Breast epithelium (tissue), 4 donors: ENCODE data around the gene FBXL15. TPM values are rescaled to one million over a fixed set of nuclear protein-coding genes. Genes with fewer than 3 reads are reported as not detected.

ENCODE experiments used
- DNase-seq, 2 donors: peaks; one replicate each; pipeline ENCODE4 v3.0.0-alpha.2; 2019; ENCODE audit warnings: low spot score in 2 of 2
- H3K27ac ChIP-seq, 2 donors: fragments of 200-600 bp; sonication (generic) in 1 of 2; one replicate each; pipeline ENCODE4 v1.5.1; 2016 to 2019; ENCODE audit warnings: mild to moderate bottlenecking in 1 of 2
- H3K27me3 ChIP-seq, 2 donors: fragments of 200-600 bp; sonication (generic) in 1 of 2; one replicate each; pipeline versions ENCODE4 v1.5.1 to v1.6.0; 2017 to 2019; ENCODE audit warnings: control low read depth in 1 of 2, mild to moderate bottlenecking in 1 of 2
- H3K36me3 ChIP-seq: fragments of 200-600 bp; one replicate; pipeline ENCODE4 v1.5.1; 2019
- H3K4me1 ChIP-seq, 2 donors: fragments of 200-600 bp; sonication (generic); one replicate each; pipeline ENCODE4 v1.5.1; 2016 to 2019; ENCODE audit warnings: control low read depth in 1 of 2
- H3K4me3 ChIP-seq, 3 donors: fragments of 200-600 bp; sonication (generic); 1 replicate in 2 of 3; 2 replicates in 1 of 3; pipeline ENCODE4 v1.5.1; 2016 to 2019; ENCODE audit warnings: mild to moderate bottlenecking in 3 of 3, moderate library complexity in 2 of 3
- H3K9me3 ChIP-seq, 2 donors: fragments of 200-600 bp; sonication (generic) in 1 of 2; one replicate each; pipeline ENCODE4 v1.5.1; 2016 to 2019; ENCODE audit warnings: control low read depth in 1 of 2
- POLR2A ChIP-seq: fragments of 450-650 bp; IDR thresholded peaks from one replicate; pipeline ENCODE4 v1.6.1; 2016; ENCODE audit warnings: antibody characterized with exemption, mild to moderate bottlenecking, moderate library complexity
- POLR2AphosphoS5 ChIP-seq, 3 donors: sonication (generic); formaldehyde crosslinking; IDR thresholded peaks; one replicate each; pipeline ENCODE4 v1.6.1; 2017; ENCODE audit warnings: antibody characterized with exemption in 3 of 3
- intact Hi-C: fragments of 100-400 bp; cut with DNase I; formaldehyde crosslinking; loops from one replicate; pipeline ENCODE4 v1.15.1; 2023; ENCODE audit warnings: low total_unique reads
- total RNA-seq, 3 donors: library from RNA; depleted of rRNA; stranded (reverse); fragments of >200 nt; gene quantifications; one replicate each; pipeline ENCODE4 v1.1.0, GENCODE V29; 2016
- TF ChIP-seq, protein P1 (sequence below), 3 donors: fragments of 450-650 bp; IDR thresholded peaks; one replicate each; pipeline ENCODE4 v1.5.1; 2016 to 2017; ENCODE audit warnings: antibody characterized with exemption in 3 of 3, mild to moderate bottlenecking in 3 of 3, moderate library complexity in 3 of 3

The FBXL15 gene, protein sequence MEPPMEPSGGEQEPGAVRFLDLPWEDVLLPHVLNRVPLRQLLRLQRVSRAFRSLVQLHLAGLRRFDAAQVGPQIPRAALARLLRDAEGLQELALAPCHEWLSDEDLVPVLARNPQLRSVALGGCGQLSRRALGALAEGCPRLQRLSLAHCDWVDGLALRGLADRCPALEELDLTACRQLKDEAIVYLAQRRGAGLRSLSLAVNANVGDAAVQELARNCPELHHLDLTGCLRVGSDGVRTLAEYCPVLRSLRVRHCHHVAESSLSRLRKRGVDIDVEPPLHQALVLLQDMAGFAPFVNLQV
- total RNA-seq: 10 to 100 TPM; 16.8 to 24.8 (median 21.0) TPM

DNA sequence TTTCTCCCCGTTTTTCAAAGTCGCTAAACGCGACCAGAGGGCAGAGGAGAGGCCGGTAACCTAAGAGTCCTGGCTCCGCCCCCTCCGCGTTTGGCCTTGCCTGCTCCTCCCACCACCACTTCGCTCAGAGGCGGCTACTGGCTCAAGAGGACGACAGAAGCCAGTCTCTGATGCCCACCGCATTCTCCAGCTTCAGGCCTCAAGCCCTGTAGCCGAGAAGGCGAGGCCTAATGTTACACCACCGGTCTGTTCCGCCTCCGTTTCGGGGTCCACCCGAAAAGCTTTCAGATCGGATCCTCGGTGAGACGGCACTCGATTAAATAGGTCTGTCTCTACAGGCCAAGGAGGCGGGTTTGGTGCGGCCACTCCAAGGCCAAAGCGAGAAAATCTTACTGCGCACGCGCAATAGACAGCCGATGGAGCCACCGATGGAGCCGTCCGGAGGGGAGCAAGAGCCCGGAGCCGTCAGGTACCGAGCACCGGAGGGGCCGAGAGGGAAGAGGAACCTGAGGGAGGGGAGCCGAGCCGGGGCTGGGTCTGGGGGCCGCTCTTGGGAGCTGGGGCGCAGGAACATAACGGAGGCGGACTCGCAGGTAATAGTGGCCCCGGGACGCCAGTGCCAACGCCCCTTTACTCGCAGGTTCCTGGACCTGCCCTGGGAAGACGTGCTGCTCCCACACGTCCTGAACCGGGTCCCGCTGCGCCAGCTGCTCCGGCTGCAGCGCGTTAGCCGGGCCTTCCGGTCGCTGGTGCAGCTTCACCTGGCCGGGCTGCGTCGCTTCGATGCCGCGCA lies at the start of gene FBXL15:
Gene FBXL15 (plus strand): TSS at position 123 of the 793 bp plus-strand sequence. CDS start 294 bp downstream, at position 417.
- peak; percentile 97 to 98 for DNase-seq
- Histone ChIP-seq H3K9me3 (no peaks in the 10 kb centered on the region), H3K27me3 (peaks cover 0 to 30% of the 10 kb centered on the region in 2 donors), H3K27ac (peak within 1 kb of the TSS; percentile 88 to 96), H3K4me3 (peak within 1 kb of the TSS; percentile 83 to 94 (median 90)), H3K4me1 (peaks cover 5 to 11% of the 10 kb centered on the region in 2 donors), H3K36me3 (no peaks in the 10 kb centered on the region)
- intact Hi-C loops: no loop called here
- TF ChIP-seq POLR2A (no peak), POLR2AphosphoS5 (IDR thresholded peaks at IDR 0.05) (peak; percentile 46 to 67 (median 60))
- TF ChIP-seq, protein P1, sequence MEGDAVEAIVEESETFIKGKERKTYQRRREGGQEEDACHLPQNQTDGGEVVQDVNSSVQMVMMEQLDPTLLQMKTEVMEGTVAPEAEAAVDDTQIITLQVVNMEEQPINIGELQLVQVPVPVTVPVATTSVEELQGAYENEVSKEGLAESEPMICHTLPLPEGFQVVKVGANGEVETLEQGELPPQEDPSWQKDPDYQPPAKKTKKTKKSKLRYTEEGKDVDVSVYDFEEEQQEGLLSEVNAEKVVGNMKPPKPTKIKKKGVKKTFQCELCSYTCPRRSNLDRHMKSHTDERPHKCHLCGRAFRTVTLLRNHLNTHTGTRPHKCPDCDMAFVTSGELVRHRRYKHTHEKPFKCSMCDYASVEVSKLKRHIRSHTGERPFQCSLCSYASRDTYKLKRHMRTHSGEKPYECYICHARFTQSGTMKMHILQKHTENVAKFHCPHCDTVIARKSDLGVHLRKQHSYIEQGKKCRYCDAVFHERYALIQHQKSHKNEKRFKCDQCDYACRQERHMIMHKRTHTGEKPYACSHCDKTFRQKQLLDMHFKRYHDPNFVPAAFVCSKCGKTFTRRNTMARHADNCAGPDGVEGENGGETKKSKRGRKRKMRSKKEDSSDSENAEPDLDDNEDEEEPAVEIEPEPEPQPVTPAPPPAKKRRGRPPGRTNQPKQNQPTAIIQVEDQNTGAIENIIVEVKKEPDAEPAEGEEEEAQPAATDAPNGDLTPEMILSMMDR (IDR thresholded peaks at IDR 0.05): no peak

DNA sequence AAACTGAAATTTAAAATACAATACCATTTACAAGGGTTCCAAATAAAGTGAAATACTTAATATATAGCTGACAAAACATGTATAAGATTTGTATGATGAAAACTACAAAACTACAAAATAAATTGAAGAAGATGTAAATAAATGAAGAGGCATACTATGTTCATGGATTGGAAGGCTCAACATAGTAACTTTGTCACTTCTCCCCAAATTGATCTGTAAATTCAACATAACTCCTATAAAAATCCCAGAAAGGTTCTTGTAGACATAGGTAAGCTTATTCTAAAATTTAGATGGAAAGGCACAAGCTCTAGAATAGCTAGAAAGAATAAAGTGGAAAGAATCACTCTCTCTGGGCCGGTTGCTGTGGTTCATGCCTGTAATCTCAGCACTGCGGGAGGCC lies 49.3 kb upstream of the FBXL15 start:
- TF ChIP-seq POLR2AphosphoS5 (IDR thresholded peaks at IDR 0.05): no peak
- TF ChIP-seq, protein P1 (IDR thresholded peaks at IDR 0.05): no peak
- no peak for TF ChIP-seq POLR2A
- intact Hi-C loops: no loop called here
- DNase-seq: no peak
- H3K27ac ChIP-seq: no peak overlapping the region
- H3K36me3 ChIP-seq: peaks cover 30% of the 10 kb centered on the region
- H3K4me3 ChIP-seq: no peak overlapping the region
- peaks cover 0 to 4% of the 10 kb centered on the region in 2 donors for H3K9me3 ChIP-seq
- H3K4me1 ChIP-seq: no peaks in the 10 kb centered on the region
- H3K27me3 ChIP-seq: no peaks in the 10 kb centered on the region

DNA sequence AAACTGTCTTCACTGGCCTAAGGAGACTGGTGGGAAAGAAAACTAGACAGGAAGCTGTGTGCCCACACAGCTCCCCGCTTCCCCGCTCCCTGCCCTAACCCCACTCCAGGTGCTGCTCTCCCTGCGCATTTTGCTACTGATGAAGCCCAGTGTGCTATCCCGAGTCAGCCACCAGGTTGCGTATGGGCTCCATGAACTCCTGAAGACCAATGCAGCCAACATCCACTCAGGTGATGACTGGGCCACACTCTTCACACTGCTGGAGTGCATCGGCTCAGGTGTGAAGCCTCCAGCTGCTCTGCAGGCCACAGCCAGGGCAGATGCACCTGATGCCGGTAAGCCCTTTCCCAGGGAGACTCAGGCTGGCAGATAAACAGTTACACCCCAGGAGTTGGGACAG lies 45.4 kb upstream of the FBXL15 start:
- Histone ChIP-seq H3K36me3 (peaks cover 20% of the 10 kb centered on the region), H3K9me3 (peaks cover 0 to 4% of the 10 kb centered on the region in 2 donors), H3K4me1 (no peaks in the 10 kb centered on the region), H3K27ac (no peak overlapping the region), H3K27me3 (no peaks in the 10 kb centered on the region), H3K4me3 (no peak overlapping the region)
- DNase-seq: no peak
- TF ChIP-seq POLR2AphosphoS5 (IDR thresholded peaks at IDR 0.05) (no peak), POLR2A (no peak)
- TF ChIP-seq, protein P1 (IDR thresholded peaks at IDR 0.05): no peak
- intact Hi-C loops: no loop called here

DNA sequence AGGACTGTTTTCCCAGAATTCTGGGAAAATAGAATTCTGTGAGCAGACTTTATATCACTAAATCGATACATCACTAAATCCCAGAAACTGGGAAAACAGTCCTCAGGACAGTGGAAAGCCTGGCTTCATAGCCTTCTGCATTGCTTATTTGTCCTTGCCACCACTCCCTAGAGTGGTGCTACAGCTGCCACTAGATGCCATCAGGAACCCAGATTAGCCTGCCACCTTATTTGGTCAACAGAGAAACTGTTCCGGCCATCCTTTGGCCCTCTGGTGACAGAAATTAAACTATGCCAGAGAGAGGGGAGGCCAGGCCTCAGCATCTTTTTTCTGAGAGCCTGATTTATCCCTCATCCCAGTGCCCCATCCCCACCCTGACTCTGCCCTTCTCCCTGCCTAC lies 44.8 kb upstream of the FBXL15 start:
- Histone ChIP-seq H3K27me3 (no peaks in the 10 kb centered on the region), H3K9me3 (peaks cover 0 to under 1% of the 10 kb centered on the region in 2 donors), H3K4me3 (no peak overlapping the region), H3K4me1 (no peaks in the 10 kb centered on the region), H3K36me3 (peaks cover 13% of the 10 kb centered on the region), H3K27ac (no peak overlapping the region)
- TF ChIP-seq POLR2AphosphoS5 (IDR thresholded peaks at IDR 0.05) (no peak), POLR2A (no peak)
- TF ChIP-seq, protein P1 (IDR thresholded peaks at IDR 0.05): no peak
- no peak for DNase-seq
- intact Hi-C loops: no loop called here

DNA sequence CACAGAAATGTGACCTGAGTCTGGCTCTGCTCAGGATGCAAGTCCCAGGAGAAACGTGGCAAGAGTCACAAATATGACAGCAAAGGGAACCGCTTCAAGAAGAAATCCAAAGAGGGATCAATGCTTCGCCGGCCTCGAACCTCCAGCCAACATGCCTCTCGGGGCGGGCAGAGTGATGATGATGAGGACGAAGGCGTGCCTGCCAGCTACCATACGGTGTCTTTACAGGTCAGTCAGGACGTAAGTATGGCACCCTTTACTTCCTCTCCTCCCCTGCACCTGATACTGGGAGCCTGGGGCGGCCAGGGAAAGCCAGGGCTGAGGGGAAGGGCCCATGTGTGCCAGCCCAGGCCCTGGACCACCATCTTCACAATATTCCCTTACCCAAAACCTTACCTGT lies 43.7 kb upstream of the FBXL15 start:
- intact Hi-C loops: no loop called here
- no peaks in the 10 kb centered on the region for H3K27me3 ChIP-seq
- H3K36me3 ChIP-seq: peaks cover 6% of the 10 kb centered on the region
- no peaks in the 10 kb centered on the region for H3K4me1 ChIP-seq
- no peak for DNase-seq
- no peak overlapping the region for H3K27ac ChIP-seq
- H3K9me3 ChIP-seq: no peaks in the 10 kb centered on the region
- TF ChIP-seq POLR2AphosphoS5 (IDR thresholded peaks at IDR 0.05) (no peak), POLR2A (no peak)
- TF ChIP-seq, protein P1 (IDR thresholded peaks at IDR 0.05): no peak
- no peak overlapping the region for H3K4me3 ChIP-seq
